Posterior cingulate gyrus (tissue), 11 donors: ENCODE results near the gene CCDC127.
"Not testable (repeated sequence)": the region's sequence is repeated elsewhere in the genome, so short reads cannot be mapped to it uniquely, and the experiment has no call there.

ENCODE experiments used
- DNase-seq, 10 donors: peaks; one replicate each; pipeline versions ENCODE4 v3.0.0 to v3.0.0-alpha.2; 2020 to 2021; ENCODE audit warnings: mixed read lengths in 3 of 10
- intact Hi-C: fragments of 100-400 bp; cut with DNase I; formaldehyde crosslinking; loops from one replicate; pipeline ENCODE4 v1.15.1; 2023

The CCDC127 gene

DNA sequence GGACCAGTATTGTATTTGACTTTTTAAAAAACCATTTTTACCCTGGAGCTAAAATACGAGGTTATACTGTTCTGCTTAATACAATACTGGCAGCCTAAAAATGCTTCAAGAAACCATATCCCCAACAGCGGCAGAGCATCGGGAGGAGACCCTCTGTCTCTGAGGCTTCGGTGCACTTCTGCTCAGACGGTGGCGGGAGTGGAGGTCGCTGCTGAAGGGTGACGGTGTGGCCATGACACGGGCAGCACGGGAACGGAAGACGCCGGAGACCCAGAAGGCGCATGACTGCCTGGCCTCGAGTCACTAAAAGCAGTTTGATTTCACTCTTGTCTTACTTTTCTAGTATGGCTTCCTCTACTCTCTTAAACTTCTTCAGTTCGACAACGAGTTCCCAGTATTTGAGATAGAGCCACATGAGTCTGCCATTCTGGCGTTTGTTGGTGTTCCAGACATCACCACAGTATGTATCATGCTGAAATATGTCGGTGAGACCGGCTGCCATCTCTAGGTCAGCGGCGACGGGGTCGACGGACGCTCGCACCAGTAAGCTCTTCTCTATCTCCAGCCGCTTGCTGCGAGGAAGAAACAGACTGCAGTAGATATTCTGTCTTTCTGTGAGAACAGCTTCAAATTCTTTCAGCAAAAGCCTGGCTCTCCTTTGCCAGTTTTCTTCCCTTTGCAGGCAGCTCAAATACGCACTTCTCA is 12.8 kb downstream of the CCDC127 start:
- intact Hi-C loops: no loop called here
- peak in 2 of 10 donors; percentile 61 to 71 for DNase-seq

DNA sequence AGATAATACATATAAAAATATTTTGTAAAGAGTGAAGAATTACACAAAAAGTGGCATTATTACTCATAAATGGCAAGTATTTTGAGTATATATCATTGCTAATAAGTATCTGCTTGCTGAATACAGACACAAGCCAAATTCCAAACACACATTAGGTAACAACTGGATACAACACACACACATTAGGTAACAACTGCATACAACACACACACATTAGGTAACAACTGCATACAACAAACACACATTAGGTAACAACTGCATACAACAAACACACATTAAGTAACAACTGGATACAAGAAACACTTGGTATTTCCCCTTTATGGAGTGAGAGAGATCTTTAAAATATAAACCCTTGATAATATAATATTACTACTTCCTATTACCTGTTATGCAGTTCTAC is 13.5 kb downstream of the CCDC127 start:
- no peak for DNase-seq
- intact Hi-C loops: no loop called here

DNA sequence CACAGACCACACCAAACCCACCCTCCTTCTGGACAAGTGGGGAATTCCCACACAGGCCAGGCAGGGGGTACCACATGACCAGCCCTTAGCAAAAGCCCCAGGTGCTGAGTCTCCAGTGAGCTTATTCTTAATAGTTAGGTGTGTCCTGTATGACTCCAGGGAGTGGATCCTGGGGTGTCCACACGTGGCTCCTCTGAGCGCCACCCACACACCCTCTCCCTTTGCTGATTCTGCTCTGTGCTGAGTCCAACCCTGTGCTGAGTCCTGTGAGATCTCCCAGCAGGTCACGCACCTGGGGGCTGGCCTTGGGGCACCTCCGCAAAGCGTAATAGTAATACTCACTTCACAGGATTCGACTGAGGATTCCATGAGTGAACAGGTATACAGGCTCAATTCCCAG is 14.0 kb downstream of the CCDC127 start:
- intact Hi-C loops: no loop called here
- DNase-seq: peak in 1 of 10 donors; percentile 57

DNA sequence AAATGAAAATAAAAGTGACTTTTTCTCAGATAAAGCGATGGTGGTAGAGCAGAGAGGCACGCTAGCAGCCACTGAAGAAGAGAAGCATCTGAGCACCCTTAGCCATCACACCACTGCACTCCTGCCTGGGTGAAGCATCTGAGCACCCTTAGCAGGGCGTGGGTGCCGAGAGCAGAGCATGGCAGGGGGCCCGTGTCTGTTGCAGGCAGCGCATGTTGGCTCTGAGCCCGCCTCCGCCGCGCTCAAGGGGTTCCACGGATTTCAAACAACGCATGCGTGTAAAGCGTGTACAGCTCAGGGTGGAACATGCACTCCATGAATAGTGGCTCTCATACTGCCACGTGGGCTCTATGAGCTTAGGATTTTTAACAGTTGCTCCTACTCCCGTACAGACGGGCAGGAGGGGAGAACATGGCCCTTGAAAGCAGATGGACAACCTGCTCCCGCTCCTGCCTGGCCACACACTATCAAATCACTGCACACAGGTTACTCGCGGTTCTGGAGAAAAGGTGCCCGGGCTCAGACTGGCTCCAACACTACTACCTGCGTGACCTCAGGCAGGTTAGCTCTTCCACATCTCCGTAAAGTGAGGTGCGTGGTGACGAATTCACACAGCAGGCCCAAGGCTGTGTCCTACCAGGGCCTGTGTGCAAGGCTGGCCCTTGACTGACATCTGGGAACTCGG is 14.6 kb downstream of the CCDC127 start:
- intact Hi-C loops: no loop called here
- peak in 1 of 10 donors; percentile 62 for DNase-seq

DNA sequence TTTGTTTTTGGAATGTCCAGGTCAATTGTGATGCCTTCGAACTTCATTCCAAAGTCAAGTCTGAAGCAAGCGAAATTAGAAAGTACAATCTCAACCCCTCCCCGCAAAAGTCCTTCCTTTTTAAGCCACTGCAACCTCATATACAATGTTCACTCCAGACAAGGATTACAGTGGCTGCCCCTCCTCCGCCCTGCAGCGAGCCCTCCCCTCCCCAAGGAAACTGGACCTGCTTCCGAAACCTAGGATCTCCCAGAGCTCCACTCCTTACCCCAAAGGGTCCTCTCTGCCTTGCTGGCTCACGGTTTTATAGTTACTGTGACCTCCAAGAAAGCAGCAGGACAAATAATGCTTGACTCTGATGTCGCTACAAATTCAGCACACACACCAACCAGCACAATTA is 16.3 kb downstream of the CCDC127 start:
- intact Hi-C loops: no loop called here
- no peak for DNase-seq

DNA sequence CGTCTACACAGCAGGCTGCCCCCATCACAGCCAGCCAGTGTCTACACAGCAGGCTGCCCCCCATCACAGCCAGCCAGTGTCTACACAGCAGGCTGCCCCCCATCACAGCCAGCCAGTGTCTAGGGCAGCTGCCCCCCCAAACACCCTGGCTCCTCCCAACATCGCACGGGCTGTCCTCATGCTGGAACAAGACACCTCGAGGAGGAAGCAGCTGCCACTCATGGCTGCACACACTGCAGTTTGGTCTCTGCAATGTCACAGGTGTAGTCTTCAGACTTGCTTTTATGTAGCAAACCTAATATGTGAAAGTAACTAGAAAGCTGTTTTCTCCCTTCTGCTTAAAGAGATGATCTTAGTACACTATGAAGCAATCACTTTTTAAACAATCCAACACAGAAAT is 17.0 kb downstream of the CCDC127 start:
- intact Hi-C loops: no loop called here
- DNase-seq: no peak

DNA sequence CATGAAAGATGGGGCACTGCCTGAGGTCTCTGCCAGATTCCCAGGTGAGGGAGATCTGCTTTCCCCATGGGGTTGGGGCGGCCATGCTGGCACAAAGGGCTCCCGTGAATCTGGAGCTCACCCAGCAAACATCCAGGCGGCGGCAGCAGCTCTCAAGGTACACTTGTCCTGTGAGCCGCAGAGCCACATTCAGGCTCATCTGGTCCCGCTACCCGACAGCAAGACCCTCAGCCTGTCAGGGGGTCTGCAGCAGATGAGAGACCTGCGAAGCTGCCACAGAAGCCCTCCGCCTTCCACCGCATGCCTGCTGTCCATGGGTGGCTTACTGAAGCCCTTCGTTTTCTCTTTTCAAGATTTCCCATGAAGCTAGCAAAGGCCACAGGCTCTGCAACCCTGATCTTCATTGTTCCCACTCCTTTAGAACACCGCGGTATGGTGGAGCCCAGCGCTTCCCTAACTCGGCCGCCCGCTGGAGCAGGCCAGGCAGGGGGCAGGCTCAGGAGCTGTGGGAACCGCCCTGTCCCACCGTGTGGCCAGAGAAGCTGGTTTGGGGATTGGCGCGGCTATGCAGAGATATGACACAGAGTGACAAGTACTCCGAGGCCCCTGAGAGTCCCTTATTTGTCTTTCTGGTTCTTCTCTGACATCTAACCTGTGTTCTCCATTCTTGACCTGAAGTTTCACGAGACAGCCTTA is 17.9 kb downstream of the CCDC127 start:
- DNase-seq: peak in 1 of 10 donors; percentile 73
- intact Hi-C loops: no loop called here

DNA sequence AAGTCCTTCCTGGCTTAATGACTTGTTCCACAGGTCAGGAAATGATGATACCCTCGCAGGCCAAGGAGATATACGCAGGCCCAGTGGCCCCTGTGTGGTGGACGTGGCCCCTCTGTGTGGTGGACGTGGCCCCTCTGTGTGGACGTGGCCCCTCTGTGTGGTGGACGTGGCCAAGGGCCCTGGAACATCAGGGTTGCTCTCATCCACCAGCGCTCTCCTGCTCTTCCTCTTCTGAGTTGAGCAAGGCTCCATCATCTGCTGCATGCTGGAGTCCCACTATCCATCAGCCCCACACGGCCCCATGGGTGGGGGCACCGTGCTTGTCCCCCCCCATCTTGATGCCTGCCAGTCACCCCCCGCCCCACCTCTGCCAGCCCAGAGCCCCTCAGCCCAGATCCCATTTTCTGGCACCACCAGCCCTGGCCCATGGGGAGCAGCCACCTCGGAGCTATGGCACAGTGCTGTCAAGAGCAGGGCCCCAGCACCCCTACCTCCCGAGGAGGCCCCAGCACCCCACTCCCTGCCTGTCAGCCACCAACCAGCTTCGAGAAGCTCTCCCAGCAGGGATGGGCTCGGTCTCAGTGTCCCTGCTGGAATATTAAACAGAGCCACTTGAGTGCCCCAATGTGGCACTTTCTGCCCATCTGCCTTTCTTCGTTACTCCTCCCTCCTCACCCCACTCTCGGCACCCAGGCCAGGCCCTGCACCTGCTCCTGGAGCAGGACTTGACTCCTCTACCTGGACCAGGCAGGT is 18.6 kb downstream of the CCDC127 start:
- intact Hi-C loops: no loop called here
- DNase-seq: peak in 1 of 10 donors; percentile 64

DNA sequence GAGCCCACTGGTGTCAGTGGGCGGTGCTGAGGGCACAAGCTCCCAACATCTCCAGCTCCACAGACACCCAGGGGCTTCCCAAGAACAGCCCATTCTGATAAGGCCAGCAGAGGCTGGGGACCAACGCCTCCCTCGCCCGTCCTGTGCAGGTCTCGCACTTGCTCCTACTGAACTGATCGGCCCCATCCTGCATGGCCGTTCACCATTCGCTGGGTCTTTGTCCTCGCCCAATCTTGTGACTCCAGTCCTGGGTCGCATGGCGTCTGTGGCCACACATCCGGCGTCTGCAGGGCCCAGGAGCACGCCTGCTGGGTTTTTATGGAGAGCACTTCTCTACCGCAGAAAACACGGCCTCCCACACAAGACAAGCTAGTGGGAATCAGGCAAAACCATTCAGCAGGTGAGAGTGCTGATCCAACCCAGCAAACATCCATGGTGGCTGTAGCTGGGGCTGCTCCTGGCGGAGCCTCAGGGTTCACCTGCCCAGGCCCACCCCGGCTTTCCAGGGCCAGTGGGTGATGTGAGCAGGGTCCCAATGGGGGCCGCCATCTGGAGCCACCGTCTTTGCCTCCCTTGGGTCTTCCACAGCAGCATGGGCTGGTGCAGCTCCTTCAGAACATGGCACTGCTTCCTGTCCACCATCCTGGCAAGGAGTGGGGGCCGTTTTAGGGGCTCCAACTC is 19.3 kb downstream of the CCDC127 start:
- peak in 1 of 10 donors; percentile 72 for DNase-seq
- intact Hi-C loops: no loop called here

DNA sequence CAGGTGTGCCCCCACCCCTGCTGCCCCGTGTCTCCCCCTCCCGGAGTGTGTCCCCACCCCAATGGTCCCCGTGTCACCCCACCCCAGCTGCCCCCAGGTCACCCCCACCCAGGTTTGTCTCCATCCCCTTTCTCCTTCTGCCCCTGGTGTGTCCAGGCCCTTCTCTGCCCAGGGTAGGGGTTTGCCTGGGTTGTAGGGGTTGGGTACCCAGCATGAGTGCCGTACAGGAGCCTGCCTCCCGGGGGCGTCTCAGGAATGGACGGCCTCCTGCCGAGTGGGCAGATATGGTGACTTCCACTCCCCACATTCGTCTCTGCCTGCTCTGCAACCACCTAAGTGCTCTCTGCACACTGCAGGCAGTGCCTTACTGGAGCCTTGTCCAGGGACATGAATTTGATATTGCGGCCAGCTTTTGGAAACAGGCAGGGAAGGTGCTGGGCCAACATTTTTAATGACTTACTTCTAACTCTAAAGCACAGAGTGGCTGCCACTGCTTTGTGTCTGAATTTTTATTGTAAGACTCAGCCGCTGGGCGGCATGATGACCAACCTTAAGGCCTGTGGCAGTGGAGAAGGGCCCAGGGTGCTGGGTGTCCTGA is 20.0 kb downstream of the CCDC127 start:
- peak in 2 of 10 donors; percentile 51 to 76 for DNase-seq
- intact Hi-C loops: no loop called here

DNA sequence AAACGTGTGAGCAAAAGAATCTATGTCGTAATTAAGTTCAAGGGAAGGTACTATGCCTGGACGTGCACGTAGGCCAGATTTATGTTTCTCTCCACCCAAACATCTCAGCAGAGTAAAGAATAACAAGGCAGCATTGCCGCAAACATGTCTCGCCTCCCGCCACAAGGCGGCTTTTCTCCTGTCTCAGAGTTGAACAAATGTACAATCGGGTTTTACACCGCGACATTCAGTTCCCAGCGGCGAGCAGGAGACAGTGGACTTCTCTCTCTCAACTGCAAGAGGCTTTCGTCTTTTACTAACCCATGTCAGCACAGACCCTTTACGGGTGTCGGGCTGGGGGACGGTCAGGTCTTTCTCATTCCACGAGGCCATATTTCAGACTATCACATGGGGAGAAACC is 20.9 kb downstream of the CCDC127 start:
- peak in 4 of 10 donors; percentile 41 to 80 (median 46) for DNase-seq
- intact Hi-C loops: not testable (repeated sequence)

DNA sequence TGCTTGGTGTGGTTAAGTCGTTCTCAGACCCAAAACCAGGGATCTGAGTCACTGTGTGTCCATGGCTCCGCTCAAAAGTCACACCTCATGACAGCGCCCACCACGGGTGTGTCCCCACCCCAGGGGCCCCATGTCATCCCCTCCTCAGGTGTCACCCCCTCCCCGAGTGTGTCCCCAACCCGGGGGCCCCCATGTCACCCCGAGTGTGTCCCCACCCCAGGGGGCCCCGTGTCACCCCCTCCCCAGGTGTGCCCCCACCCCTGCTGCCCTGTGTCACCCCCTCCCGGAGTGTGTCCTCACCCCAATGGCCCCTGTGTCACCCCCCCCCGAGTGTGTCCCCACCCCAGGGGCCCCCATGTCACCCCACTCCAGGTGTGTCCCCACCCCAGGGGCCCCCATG is 21.6 kb downstream of the CCDC127 start:
- DNase-seq: peak in 2 of 10 donors; percentile 34 to 47
- intact Hi-C loops: no loop called here

DNA sequence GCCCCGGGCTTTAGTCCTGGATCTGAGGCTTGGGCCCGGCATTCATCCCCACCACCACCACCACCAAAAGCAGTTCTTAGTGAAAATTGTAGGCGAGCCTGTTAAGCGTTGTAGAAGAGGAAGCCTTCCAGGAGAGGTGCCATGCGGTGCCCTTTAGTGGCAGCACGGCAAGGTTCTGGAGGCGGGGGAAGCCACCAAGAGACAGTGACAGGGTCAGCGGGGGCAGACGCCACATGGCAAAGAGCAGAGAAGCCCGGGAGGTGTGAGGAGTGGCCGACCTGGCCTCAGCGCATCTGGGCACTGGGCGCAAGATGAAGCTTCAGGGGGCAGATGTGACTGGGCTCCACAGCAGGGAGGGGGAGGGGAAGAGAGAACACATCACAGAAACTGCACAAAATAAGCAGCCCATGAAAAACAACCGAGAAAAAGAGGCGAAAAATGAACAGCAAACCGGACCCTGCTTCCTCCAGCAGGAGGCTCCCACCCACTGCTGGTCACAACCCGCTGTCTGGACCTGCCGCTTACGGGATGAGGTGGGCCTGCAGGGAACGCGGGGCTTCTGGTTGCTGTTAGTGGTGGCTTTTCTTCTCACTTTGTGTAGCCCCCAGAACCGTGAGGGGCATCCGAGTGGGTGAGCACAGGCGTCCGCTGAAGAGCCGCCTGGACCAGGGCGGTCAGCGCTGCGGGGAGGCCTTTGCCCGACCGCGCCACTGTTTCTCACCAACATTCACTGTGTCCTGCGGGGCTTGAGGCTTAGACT is 22.4 kb downstream of the CCDC127 start:
- peak in 2 of 10 donors; percentile 67 to 78 for DNase-seq
- intact Hi-C loops: no loop called here

DNA sequence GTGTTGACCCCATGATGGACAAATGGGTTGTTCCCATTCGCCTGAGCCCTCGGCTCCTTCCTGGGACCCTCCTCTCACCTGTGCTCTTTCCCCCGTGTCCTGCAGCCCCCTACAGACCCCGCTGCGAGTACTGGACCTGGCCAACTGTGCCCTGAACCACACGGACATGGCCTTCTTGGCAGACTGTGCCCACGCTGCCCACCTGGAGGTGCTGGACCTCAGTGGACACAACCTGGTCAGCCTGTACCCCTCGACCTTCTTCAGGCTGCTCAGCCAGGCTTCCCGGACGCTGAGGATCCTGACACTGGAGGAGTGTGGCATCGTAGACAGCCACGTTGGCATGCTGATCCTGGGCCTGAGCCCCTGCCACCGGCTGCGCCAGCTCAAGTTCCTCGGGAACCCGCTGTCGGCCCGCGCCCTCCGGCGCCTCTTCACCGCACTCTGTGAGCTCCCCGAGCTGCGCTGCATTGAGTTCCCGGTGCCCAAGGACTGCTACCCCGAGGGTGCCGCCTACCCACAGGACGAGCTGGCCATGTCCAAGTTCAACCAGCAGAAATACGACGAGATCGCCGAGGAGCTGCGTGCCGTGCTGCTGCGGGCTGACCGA is 23.2 kb downstream of the CCDC127 start:
- DNase-seq: peak in 2 of 10 donors; percentile 83
- intact Hi-C loops: no loop called here

DNA sequence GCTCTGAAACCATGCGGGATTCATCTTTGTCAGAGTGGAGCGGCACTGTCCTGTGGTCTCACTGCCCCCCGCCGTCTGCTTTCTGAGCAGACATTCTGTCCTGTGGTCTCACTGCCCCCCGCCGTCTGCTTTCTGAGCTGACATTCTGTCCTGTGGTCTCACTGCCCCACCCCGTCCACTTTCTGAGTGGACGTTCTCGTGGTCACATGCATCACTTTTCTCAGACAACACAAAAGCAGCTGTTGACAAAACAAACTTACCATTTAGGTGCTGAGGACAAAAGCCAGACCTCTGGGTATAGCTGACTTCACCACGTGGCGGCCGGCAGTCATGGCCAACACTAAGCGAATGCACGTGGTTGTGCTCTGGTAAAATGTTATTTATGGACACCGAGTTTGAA is 23.9 kb downstream of the CCDC127 start:
- peak in 2 of 10 donors; percentile 74 to 81 for DNase-seq
- intact Hi-C loops: no loop called here

DNA sequence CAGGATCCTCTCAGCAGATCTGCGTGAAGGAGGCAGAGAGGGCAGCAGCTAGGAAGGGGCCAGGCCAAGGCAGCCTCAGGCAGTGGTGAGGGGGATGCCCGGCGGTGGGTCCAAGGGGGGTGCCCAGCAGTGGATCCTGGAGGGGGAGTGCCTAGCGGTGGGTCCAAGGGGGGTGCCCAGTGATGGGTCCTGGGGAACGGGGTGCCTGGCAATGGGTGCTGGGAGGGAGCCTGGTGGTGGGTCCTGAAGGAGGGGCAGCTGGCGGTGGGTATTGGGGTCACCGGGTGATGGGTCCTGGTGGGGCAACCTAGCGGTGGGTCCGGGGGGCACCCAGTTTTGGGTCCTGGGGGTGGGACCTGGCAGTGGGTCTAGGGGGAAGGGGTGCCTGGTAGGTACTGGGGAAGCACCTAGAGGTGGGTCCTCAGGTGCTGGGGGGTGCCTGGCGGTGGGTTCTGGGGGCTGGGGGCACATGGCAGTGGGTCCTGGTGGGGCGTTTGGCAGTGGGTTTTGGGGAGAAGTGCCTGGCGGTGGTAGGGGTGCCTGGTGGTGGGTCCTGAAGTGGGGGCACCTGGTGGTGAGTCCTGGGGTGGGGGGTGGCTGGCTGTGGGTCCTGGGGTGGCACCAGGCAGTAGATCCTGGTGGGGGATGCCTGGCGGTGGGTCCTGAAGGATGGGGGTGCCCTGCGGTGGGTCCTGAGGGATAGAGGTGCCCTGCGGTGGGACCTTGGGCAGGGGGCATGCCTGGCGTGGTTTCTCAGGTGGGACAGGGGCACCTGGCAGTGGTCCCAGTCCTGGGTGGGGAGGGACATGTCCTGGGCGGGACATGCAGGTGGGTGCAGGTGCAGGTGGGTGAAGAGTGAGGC is 24.8 kb downstream of the CCDC127 start:
- intact Hi-C loops: no loop called here

DNA sequence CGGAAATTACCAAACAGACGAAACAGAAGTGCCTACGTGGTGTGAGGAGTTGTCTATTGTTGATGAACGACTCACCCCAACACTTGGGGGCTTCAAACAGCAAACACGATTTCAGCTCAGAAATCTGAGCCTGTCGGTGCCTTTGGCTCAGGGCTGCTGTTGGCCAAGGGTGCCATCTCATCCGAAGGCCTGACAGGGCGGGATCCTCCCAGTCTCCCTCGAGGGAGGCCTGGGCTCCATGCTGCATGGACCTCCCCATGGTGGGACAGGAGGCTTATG is 25.3 kb downstream of the CCDC127 start:
- DNase-seq: no peak
- intact Hi-C loops: no loop called here

More for the DNA sequence above, 24.8 kb downstream of the CCDC127 start:
- DNase-seq: peak in 2 of 10 donors; percentile 77 to 78
